Left ventricle myocardium superior (tissue), 1 donor: ENCODE data around the gene TMEM164. TPM values are rescaled to one million over a fixed set of nuclear protein-coding genes. Genes with fewer than 3 reads are reported as not detected.
A peak's percentile ranks its signal among the peaks of the same experiment; 100 is the strongest.
"Not testable (repeated sequence)": the region's sequence is repeated elsewhere in the genome, so short reads cannot be mapped to it uniquely, and the experiment has no call there.

Source experiments
- ATAC-seq: fragments of 200-7000 bp; cut with Tn5 transposase; one replicate; pipeline ENCODE4 v1.9.1; 2020; ENCODE audit warnings: mild to moderate bottlenecking, moderate library complexity
- DNase-seq: peaks from one replicate; pipeline ENCODE4 v3.0.0-alpha.2; 2020
- intact Hi-C: fragments of 100-400 bp; cut with micrococcal nuclease; formaldehyde crosslinking; loops from one replicate; pipeline ENCODE4 v1.11.0; 2022
- long read RNA-seq: library from polyadenylated mRNA; unstranded; transcript quantifications from one replicate; pipeline ENCODE4 v2.0.0, GENCODE V29; 2021
- total RNA-seq: library from RNA; stranded (reverse); fragmentation: NEBNext Ultra II Directional; extraction: Animal tissue kit (Norgen Biotek cat#: 25700); gene quantifications from one replicate; pipeline ENCODE4 v1.2.1, GENCODE V29; 2021
- donor health status: DM: no; HTN: yes; CAD: no; lungs with severe emphysema.

Gene TMEM164
- total RNA-seq = 60.4 TPM
- long read RNA-seq, full-length matches to known transcripts = 4 of 46 reads
- long read RNA-seq, partial matches to known transcripts = 3 of 46 reads
- long read RNA-seq, other reads (novel, unspliced or antisense) = 39 of 46 reads

GRCh38 chrX:110002300-110003166 lies at the start of gene TMEM164:
TSS of gene TMEM164 (plus strand) at chrX:110003114. CDS start at chrX:110003775, 661 bp downstream.
- peak; percentile 94 for ATAC-seq
- intact Hi-C loops = no loop called here

GRCh38 chrX:109954333-109954732 lies 48.6 kb upstream of the TMEM164 start:
- ATAC-seq = peak; percentile 38
- DNase-seq = no peak
- intact Hi-C loops = no loop called here

More at GRCh38 chrX:110002300-110003166, at the start of gene TMEM164:
- DNase-seq = peak; percentile 91

- no peak for ATAC-seq
- DNase-seq = no peak
- intact Hi-C loops = no loop called here
Measured at GRCh38 chrX:109954955-109955354, 48.0 kb upstream of the TMEM164 start.

DNA sequence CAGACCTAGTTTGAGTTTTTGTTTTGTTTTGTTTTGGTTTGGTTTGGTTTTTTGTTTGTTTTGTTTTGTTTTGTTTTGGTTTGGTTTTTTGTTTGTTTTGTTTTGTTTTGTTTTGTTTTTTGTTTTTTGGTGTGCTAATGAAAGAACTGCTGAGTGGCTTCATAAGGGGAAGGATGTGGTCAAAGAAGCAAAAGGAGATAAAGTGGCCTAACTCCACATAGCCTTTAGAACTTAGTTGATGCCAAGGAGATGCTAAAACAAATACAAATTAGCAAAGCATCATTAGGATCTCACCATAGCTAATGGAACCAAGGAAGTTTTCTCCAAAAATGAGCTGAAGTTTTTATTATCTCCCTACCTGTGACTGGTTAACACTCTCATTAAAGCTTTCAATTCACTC lies 44.6 kb upstream of the TMEM164 start:
- ATAC-seq (no peak), DNase-seq (no peak)
- intact Hi-C loops = no loop called here

DNA sequence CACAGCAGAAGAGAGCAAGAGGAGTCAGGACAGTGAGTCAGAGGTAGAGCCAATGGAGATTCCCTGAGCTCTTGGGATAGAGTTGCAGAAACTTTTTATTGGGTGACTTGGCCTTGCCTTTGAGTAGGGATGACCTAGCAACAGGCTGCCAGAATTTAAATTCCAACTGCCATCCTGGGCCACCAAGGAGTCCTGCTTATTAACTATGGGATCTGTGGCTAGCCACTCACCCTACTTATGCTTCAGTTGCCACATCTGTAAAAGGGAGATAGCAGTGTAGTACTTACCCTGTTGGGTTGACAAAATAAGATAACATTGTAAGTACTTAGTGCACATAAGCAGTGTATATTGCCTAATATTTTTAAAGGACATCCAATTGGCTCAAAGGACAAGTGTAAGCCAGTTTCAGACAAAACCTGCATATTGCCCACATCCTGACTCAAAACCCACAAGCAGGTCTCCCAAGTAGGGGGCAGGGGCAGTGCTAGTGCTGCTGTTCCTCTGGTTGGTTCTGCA lies 43.5 kb upstream of the TMEM164 start:
- no peak for ATAC-seq
- intact Hi-C loops = no loop called here
- DNase-seq = no peak

- ATAC-seq = no peak
- intact Hi-C loops = no loop called here
- DNase-seq = no peak
Measured at GRCh38 chrX:109964390-109964789, 38.5 kb upstream of the TMEM164 start.

- intact Hi-C loops = no loop called here
- DNase-seq = no peak
- no peak for ATAC-seq
Measured at GRCh38 chrX:109966246-109966645, 36.7 kb upstream of the TMEM164 start.

DNA sequence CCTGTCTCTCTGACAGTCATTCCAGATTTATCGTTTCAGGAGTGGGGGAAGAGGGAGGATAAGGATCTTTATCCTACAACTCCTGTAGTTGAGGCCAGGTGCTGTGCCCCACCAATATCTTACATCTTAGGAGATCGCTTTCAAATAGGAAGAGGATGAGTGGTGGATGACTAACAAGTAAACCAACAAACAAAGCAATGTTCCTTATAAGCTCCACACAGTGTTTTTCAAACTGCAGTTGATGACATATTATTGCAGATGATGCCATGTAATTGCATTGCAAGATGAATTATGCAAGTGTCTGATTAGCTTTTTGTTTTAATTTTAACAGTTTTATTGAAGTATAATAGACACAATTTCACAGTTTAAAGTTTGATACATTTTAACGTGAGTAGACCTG lies 35.8 kb upstream of the TMEM164 start:
- intact Hi-C loops = no loop called here

GRCh38 chrX:109970841-109971240 lies 32.1 kb upstream of the TMEM164 start:
- not testable (repeated sequence) for DNase-seq, ATAC-seq

More for the DNA sequence above, 35.8 kb upstream of the TMEM164 start:
- ATAC-seq = no peak
- DNase-seq = no peak

GRCh38 chrX:109974906-109975655 lies 27.8 kb upstream of the TMEM164 start:
- no peak for DNase-seq
- ATAC-seq = no peak
- intact Hi-C loops = no loop called here

More at GRCh38 chrX:109970841-109971240, 32.1 kb upstream of the TMEM164 start:
- intact Hi-C loops = not testable (repeated sequence)

DNA sequence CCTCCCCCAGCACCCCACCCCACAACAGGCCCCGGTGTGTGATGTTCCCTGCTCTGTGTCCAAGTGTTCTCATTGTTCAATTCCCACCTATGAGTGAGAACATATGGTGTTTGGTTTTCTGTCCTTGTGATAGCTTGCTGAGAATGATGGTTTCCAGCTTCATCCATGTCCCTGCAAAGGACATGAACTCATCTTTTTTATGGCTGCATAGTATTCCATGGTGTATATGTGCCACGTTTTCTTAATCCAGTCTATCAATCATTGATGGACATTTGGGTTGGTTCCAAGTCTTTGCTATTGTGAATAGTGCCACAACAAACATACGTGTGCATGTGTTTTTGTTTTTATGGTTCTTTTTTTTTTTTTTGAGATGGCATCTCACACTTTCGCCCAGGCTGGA lies 17.7 kb upstream of the TMEM164 start:
- ATAC-seq, intact Hi-C loops, DNase-seq: not testable (repeated sequence)

GRCh38 chrX:109987884-109988283 lies 15.0 kb upstream of the TMEM164 start:
- DNase-seq = no peak
- intact Hi-C loops = no loop called here
- peak; percentile 76 for ATAC-seq

DNA sequence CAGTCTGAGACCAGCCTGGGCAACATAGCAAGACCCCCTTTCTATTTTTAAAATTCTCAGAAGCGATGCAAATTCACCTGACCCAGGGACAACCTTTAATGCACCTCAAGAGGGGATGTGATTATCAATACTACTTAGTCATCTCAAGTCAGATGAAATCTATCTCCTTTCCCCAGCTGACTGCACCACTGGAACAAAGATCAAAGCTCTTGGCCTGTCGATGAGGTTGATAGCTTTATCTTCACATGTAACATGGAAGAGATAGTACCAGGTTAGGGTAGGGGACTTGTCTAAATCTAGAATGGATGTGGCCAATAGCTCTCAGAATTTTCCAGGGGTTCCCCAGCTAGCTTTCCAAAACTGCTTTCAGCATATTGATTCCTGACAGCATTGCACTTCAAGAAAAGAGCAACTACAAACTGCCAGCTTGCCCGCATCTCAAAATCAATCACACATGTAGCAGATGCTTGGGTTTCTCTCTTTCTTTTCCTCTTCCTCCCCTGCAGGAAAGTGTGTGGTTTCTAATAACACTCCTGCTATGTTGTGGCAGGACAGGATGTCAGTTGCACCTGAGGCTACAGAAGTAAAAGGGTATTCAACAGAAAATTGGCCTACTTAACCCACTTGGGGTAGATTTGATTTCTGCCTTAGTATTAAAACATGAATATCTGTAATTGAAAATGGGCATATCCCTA lies 12.2 kb upstream of the TMEM164 start:
- DNase-seq (no peak), ATAC-seq (no peak)
- intact Hi-C loops = no loop called here

GRCh38 chrX:109992203-109992602 lies 10.7 kb upstream of the TMEM164 start:
- intact Hi-C loops = no loop called here
- peak; percentile 69 for ATAC-seq
- DNase-seq = peak; percentile 26

DNA sequence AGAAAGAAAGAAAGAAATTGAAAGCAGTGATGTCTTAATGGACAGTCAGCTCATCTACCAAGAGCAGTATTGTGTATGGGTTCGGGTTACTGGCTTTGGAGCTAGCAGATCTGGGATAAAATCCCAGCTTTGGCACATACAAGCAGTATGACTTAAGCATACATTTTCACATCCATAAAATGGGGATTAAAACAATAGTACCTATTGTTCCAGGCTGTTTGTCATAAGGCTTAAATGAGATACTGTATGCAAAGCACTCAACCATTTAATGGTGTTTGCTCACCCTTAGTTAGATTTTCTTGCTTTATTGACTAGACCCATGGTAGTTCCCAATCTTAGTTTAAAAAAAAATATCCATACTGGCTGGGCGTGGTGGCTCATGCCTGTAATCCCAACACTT lies 7.8 kb upstream of the TMEM164 start:
- intact Hi-C loops = no loop called here

DNA sequence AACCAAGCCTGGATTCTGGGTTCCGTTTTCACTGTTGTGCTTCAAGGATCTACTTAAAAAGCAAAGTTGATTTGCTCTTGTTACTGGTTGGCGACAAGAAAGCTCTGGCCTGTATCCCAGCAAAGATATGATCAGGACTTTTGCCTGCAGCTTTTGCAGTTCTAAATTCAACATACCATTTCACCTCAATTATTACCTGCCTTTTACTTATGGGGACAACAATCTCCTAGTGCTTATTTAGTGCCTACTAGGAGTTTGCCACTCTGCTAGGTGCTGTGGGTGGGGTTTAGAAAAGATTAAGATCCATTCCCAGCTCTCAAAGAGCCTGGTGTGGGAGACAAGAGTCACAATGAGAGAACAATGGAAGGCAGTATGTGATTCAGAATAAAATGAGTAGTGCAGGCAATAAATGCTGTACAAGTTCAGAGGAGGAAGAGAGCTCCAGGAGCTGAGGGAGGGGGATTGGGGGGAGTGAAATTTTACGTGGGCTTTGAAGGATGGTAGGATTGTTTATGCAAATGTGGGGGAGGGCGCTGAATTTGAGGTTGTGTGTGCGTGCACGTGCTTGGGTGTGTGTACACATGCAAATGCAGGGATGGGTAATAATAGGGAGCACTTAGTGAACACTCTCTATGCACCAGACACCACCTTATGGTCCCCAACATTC lies 5.0 kb upstream of the TMEM164 start:
- intact Hi-C loops = no loop called here
- ATAC-seq (no peak), DNase-seq (no peak)

More for the DNA sequence above, 7.8 kb upstream of the TMEM164 start:
- DNase-seq = no peak
- no peak for ATAC-seq

DNA sequence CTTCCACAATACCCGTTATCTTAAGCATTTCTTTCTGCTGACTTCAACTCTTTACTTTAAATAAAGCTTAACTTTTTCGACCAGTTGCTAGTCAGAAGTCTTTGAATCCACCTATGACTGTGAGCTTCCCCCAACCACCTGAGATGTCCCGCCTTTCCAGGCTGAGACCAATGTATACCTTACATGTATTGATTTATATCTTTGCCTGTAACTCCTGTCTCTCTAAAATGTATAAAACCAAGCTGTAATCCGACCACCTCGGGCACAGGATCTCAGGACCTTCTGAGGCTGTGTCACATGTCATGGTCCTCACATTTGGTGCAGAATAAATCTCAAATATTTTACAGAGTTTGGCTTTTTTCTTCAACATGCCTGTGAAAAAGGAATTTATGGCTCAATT lies 2.9 kb upstream of the TMEM164 start:
- ATAC-seq (no peak), DNase-seq (no peak)
- intact Hi-C loops = no loop called here

DNA sequence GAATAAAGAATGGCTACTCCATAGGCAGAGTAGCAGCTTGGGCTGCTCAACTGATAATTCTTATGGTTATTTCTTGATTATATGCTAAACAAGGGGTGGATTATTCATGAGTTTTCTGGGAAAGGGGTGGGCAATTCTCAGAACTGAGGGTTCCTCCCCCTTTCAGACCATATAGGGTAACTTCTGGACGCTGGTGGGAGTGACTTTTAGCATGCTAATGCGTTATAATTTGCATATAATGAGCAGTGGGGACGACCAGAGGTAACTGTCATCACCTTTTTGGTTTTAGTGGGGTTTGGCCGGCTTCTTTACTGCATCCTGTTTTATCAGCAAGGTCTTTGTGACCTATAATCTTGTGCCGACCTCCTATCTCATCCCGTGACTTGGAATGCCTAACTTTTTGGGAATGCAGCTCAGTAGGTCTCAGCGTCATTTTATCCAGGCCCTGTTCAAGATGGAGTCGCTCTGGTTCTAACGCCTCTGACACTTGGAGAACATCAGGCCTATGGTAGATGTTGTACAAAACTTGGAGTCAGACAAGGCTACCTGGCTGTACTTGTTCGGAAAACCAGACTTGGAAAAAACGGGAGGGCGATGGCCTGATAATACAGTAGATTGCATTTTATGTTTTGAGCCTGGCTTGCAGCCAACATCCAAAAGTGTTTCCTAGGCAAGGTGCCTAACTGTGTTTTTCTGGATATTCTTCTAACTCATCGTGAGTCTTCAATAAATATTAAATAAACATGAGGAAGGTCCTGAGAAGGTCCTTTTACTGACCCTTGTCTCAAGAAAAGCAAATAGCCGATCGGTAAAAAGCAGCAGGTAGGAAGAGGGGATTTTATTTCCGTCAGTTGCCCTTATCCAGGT lies 1.8 kb upstream of the TMEM164 start:
- intact Hi-C loops = no loop called here
- DNase-seq (no peak), ATAC-seq (no peak)
